GM12878 (cell line): ENCODE data around the gene SSBP1. TPM values are rescaled to one million over a fixed set of nuclear protein-coding genes. Genes with fewer than 3 reads are reported as not detected.

Source experiments
- ATAC-seq: fragments of 200-7000 bp; cut with Tn5 transposase; 3 replicates; pipeline ENCODE4 v1.9.1; 2020; ENCODE audit warnings: mild to moderate bottlenecking, moderate library complexity
- BruUV-seq: library from RNA; stranded (reverse); fragments of 400-500 nt; replicated peaks from 2 replicates; lab custom pipeline; 2021; lab: Mats Ljungman, UMichigan
- CTCF ChIA-PET: fragments of 300-600 bp; sonication (Branson Sonifier 250); formaldehyde crosslinking; extraction: SDS; loops from one replicate; lab custom pipeline; 2021; ENCODE audit warnings: inconsistent platforms; lab: Yijun Ruan, JAX
- POLR2A ChIA-PET: fragments of 350-600 bp; formaldehyde crosslinking; extraction: SDS; loops from one replicate; lab custom pipeline; 2021; ENCODE audit warnings: inconsistent platforms; lab: Charles Lee
- RAD21 ChIA-PET: fragments of 300-600 bp; sonication (Branson Sonifier 250); formaldehyde crosslinking; loops from one replicate; lab custom pipeline; 2023; ENCODE audit warnings: antibody characterized with exemption; ENCODE audit not compliant: unreplicated experiment; lab: Charles Lee
- SMC1A ChIA-PET: fragments of 300-600 bp; sonication (Branson Sonifier 250); formaldehyde crosslinking; loops from one replicate; lab custom pipeline; 2023; ENCODE audit not compliant: unreplicated experiment, uncharacterized antibody; lab: Charles Lee
- DNase-seq: peaks from one replicate; pipeline ENCODE4 v3.0.0-alpha.2; 2011; ENCODE audit warnings: low read depth, low spot score
- FAIRE-seq: peaks from 3 replicates; lab custom pipeline; 2011; peaks lifted over from hg19 to GRCh38; lab: Jason Lieb, UNC
- H2AFZ ChIP-seq: 2 replicates; pipeline ENCODE4 v1.6.0; 2011; ENCODE audit warnings: low read depth, low read length, control low read depth; ENCODE audit not compliant: control insufficient read depth
- H3K27ac ChIP-seq: 2 replicates; pipeline ENCODE4 v1.5.1; 2011; ENCODE audit warnings: control low read depth; ENCODE audit not compliant: control insufficient read depth, insufficient read depth
- H3K27me3 ChIP-seq, 2 experiments: replicated peaks in 1 of 2; 2 replicates each; pipeline versions ENCODE4 v1.6.0 to v1.6.1; 2011; ENCODE audit warnings: low read length in 1 of 2; ENCODE audit not compliant: control insufficient read depth in 2 of 2, insufficient read depth in 2 of 2
- H3K36me3 ChIP-seq, 2 experiments: 2 replicates each; pipeline ENCODE4 v1.5.1; 2011; ENCODE audit warnings: low read length in 1 of 2; ENCODE audit not compliant: control insufficient read depth in 2 of 2, insufficient read depth in 2 of 2
- H3K4me1 ChIP-seq: 2 replicates; pipeline ENCODE4 v1.6.1; 2011; ENCODE audit warnings: mild to moderate bottlenecking, low read length, moderate library complexity, mixed read lengths; ENCODE audit not compliant: control insufficient read depth, insufficient read depth
- H3K4me2 ChIP-seq: 2 replicates; pipeline ENCODE4 v1.6.0; 2011; ENCODE audit warnings: control low read depth; ENCODE audit not compliant: control insufficient read depth, insufficient read depth
- H3K4me3 ChIP-seq: fragments of 200-600 bp; sonication (generic); 2 replicates; pipeline ENCODE4 v1.5.1; 2016
- H3K79me2 ChIP-seq: 2 replicates; pipeline ENCODE4 v1.6.0; 2011; ENCODE audit warnings: low read length; ENCODE audit not compliant: control insufficient read depth, insufficient read depth
- H3K9ac ChIP-seq: 2 replicates; pipeline ENCODE4 v1.8.0; 2011; ENCODE audit warnings: low read length, control low read depth, mixed read lengths; ENCODE audit not compliant: control insufficient read depth, insufficient read depth
- H3K9me3 ChIP-seq: replicated peaks from 3 replicates; pipeline ENCODE4 v1.5.1; 2011; ENCODE audit warnings: mild to moderate bottlenecking, low read length; ENCODE audit not compliant: control insufficient read depth, insufficient read depth
- H4K20me1 ChIP-seq: 2 replicates; pipeline ENCODE4 v1.6.0; 2011; ENCODE audit not compliant: control insufficient read depth, insufficient read depth
- CUX1 ChIP-seq: IDR thresholded peaks from 2 replicates; pipeline ENCODE4 v1.6.1; 2012; ENCODE audit warnings: improper control_type of control experiment, low read depth, low read length; ENCODE audit not compliant: insufficient replicate concordance
- EED ChIP-seq: sonication (generic); IDR thresholded peaks from 2 replicates; pipeline ENCODE4 v1.6.1; 2016; ENCODE audit warnings: antibody characterized with exemption, low read depth
- NKRF ChIP-seq: fragments of 450-650 bp; conservative IDR thresholded peaks from 2 replicates; pipeline ENCODE4 v1.6.1; 2017; ENCODE audit warnings: mild to moderate bottlenecking, moderate library complexity
- WGBS: methylation state at CpG from one replicate; pipeline ENCODE4 v1.1.6; 2016; ENCODE audit warnings: low lambda C conversion rate; ENCODE audit not compliant: insufficient replicate concordance, insufficient coverage; ENCODE audit errors: missing lambda C conversion rate; 5-methylcytosine and 5-hydroxymethylcytosine counted together
- in situ Hi-C: fragments of 300-500 bp; cut with MboI; formaldehyde crosslinking; loops from 9 replicates; pipeline ENCODE4 v1.14.3; 2018; ENCODE audit warnings: mixed read lengths
- intact Hi-C: fragments of 100-400 bp; cut with micrococcal nuclease; formaldehyde crosslinking; loops from one replicate; pipeline ENCODE4 v1.14.2; 2022; ENCODE audit not compliant: unreplicated experiment
- polyA plus RNA-seq, 11 experiments: library from polyadenylated mRNA; depleted of rRNA in 4 of 11; unstranded in 6 of 11; stranded (reverse) in 5 of 11; fragments of >200 nt; fragmentation: Nextera tagmentation in 4 of 11; fragmentation: Illumina TruSeq in 1 of 11; extraction: Ambion mirVana in 4 of 11; extraction: Trizol in 1 of 11; gene quantifications; 1 replicate in 1 of 11; 2 replicates in 10 of 11; pipeline versions ENCODE4 v1.2.1 to v1.2.3, GENCODE V29; 2011 to 2016; ENCODE audit warnings: inconsistent platforms in 2 of 11, missing spikeins in 2 of 11, low read depth in 1 of 11
- total RNA-seq, 4 experiments: library from RNA; depleted of rRNA in 3 of 4; stranded (reverse); fragments of >200 nt in 3 of 4; fragmentation: Illumina TruSeq in 1 of 4; extraction: Trizol in 1 of 4; gene quantifications; 2 replicates each; pipeline versions ENCODE4 v1.2.1 to v1.2.3, GENCODE V29; 2013 to 2021

The SSBP1 gene
- total and polyA plus RNA-seq, 10 of the 15 experiments (the other 5 are each of a cell fraction or from before 2014, with no cell fraction given) = 191 to 998 (median 418) TPM

GRCh38 chr7:141698247-141699015, 39.7 kb upstream of the SSBP1 start (continued):
- TF ChIP-seq EED (no peak), NKRF (no peak)

GRCh38 chr7:141699860-141700259, 38.3 kb upstream of the SSBP1 start:
- ChIA-PET CTCF (interaction anchor here (0.6 to 4.2 kb wide), 6 partner anchors 9 to 90 kb away, joined by 3 to 36 read pairs (median 4); partner anchors contain the start of gene SSBP1), SMC1A (interaction anchor here (1.1 to 2.2 kb wide), 5 partner anchors 9 to 95 kb away, joined by 3 to 11 read pairs (median 7); partner anchors contain the start of genes SSBP1 and WEE2), POLR2A (interaction anchor here (0.6 to 0.7 kb wide), 3 partner anchors 17 to 685 kb away, joined by 3 to 4 read pairs (median 4); partner anchors contain the start of gene MRPS33), RAD21 (interaction anchor here (1.5 to 3.7 kb wide), 3 partner anchors 10 to 51 kb away, joined by 3 to 16 read pairs (median 5); no protein-coding TSS in a partner anchor)
- Histone ChIP-seq H3K27me3 (peaks cover 0 to 2% of the 10 kb centered on the region in 2 experiments; a peak in 1 of 4 replicates), H3K79me2 (peaks cover 23% of the 10 kb centered on the region), H3K36me3 (no peaks in the 10 kb centered on the region), H3K4me2 (peak overlapping the region; percentile 72), H3K4me1 (peaks cover 4% of the 10 kb centered on the region; the same call in 1 of the 2 replicates), H3K9me3 (no peaks in the 10 kb centered on the region), H2AFZ (no peak overlapping the region), H3K27ac (no peak overlapping the region), H4K20me1 (no peaks in the 10 kb centered on the region), H3K4me3 (peak overlapping the region; percentile 97; the same call in 1 of the 2 replicates), H3K9ac (no peak overlapping the region)
- BruUV-seq = no TSS peak
- DNase-seq (no peak), ATAC-seq (no peak), FAIRE-seq (no peak)
- intact Hi-C loops = loop anchor here (2.0 kb wide), 1 partner anchor 39 kb away; the partner anchor contains the start of gene SSBP1
- 83% methylated on average over 3 of the region's 3 CpGs for WGBS
- TF ChIP-seq CUX1 = peak; percentile 66
- no peak for TF ChIP-seq NKRF
- in situ Hi-C loops = no loop called here
